CD4-positive, alpha-beta T cell treated with Interleukin-4 for 1 hour (primary cell): Measurements from ENCODE around the gene AP5B1.
"Not testable (repeated sequence)": the region's sequence is repeated elsewhere in the genome, so short reads cannot be mapped to it uniquely, and the experiment has no call there.

Experiments used
- DNase-seq, 2 donors: peaks; one replicate each; pipeline ENCODE4 v3.0.0-alpha.2; 2020 to 2022

Gene AP5B1

GRCh38 chr11:65762816-65763215, 18.0 kb downstream of the AP5B1 start:
- not testable (repeated sequence) for DNase-seq

GRCh38 chr11:65762169-65762568, 18.6 kb downstream of the AP5B1 start:
- not testable (repeated sequence) for DNase-seq

- DNase-seq: no peak
These were observed 35.7 kb downstream of the AP5B1 start for GRCh38 chr11:65745049-65745448.

- DNase-seq: no peak
These were observed 36.1 kb downstream of the AP5B1 start for GRCh38 chr11:65744699-65745042.

GRCh38 chr11:65744026-65744698, 36.6 kb downstream of the AP5B1 start:
- peak; percentile 5 to 39 for DNase-seq

- no peak for DNase-seq
These were observed 37.1 kb downstream of the AP5B1 start for GRCh38 chr11:65743681-65744025.

GRCh38 chr11:65742353-65742752, 38.4 kb downstream of the AP5B1 start:
- no peak for DNase-seq

GRCh38 chr11:65741185-65741584, 39.6 kb downstream of the AP5B1 start:
- DNase-seq: no peak

GRCh38 chr11:65739022-65739421, 41.8 kb downstream of the AP5B1 start:
- DNase-seq: no peak

- no peak for DNase-seq
These were observed 44.0 kb downstream of the AP5B1 start for GRCh38 chr11:65736810-65737209.

- DNase-seq: not testable (repeated sequence)
These were observed 45.7 kb downstream of the AP5B1 start for GRCh38 chr11:65735111-65735510.

GRCh38 chr11:65730461-65730860, 50.3 kb downstream of the AP5B1 start:
- no peak for DNase-seq

- no peak for DNase-seq
These were observed 52.9 kb downstream of the AP5B1 start for GRCh38 chr11:65727865-65728264.

GRCh38 chr11:65726660-65727059, 54.1 kb downstream of the AP5B1 start:
- no peak for DNase-seq
